ENCODE measurements around the gene HADHB. TPM values are rescaled to one million over a fixed set of nuclear protein-coding genes. Genes with fewer than 3 reads are reported as not detected.
A peak's percentile ranks its signal among the peaks of the same experiment; 100 is the strongest.
"Not testable (repeated sequence)": the region's sequence is repeated elsewhere in the genome, so short reads cannot be mapped to it uniquely, and the experiment has no call there.

HADHB gene
- total and polyA plus RNA-seq, 2 of the 13 experiments (the other 11 are each of a cell fraction or from before 2014, with no cell fraction given) = 112 to 238 TPM

- no peak for FAIRE-seq
- no peak overlapping the region for H3K27ac ChIP-seq (ENCODE audit: extremely low read length, insufficient read depth, low read length)
- ChIA-PET CTCF (ENCODE audit: low intra/inter-chr PET ratio, low total read pairs) (no interaction called here), POLR2A (no interaction called here)
- H3K4me1 ChIP-seq (ENCODE audit: insufficient read depth, low read length) = peaks cover under 1% of the 10 kb centered on the region
- intact Hi-C loops (cut with micrococcal nuclease; ENCODE audit: unreplicated experiment) (no loop called here), in situ Hi-C loops (cut with HindIII; ENCODE audit: extremely low pct_ligation_motif_present, low pct_unique_long_range_greater_than_20kb) (no loop called here)
- no peak overlapping the region for H3K4me3 ChIP-seq (replicated peaks in 1 of 3; ENCODE audit: insufficient read depth in 1 of 3, low read depth in 2 of 3, low read length in 3 of 3)
- no peaks in the 10 kb centered on the region for H4K20me1 ChIP-seq (ENCODE audit: insufficient read depth, low read length)
- WGBS (ENCODE audit: low lambda C conversion rate) = 98% methylated on average over 4 of the region's 4 CpGs
- no peak overlapping the region for H3K9ac ChIP-seq (ENCODE audit: insufficient read depth, low read depth, low read length)
- no peaks in the 10 kb centered on the region for H3K79me2 ChIP-seq (ENCODE audit: insufficient read depth, low read length)
- no peaks in the 10 kb centered on the region for H3K9me3 ChIP-seq (ENCODE audit: low read length)
- H3K36me3 ChIP-seq (replicated peaks in 1 of 2; ENCODE audit: control insufficient read depth in 1 of 2, insufficient read depth in 2 of 2, low read length in 2 of 2) = peaks cover 11 to 42% of the 10 kb centered on the region in 2 experiments; a peak in 4 of 5 replicates
- no TSS peak for BruUV-seq (replicated peaks)
- no peak overlapping the region for H2AFZ ChIP-seq (ENCODE audit: low read length)
- no peak for TF ChIP-seq JUN (CRISPR knock-in tag; IDR thresholded peaks at IDR 0.05)
- TF ChIP-seq CEBPB (IDR thresholded peaks at IDR 0.05; ENCODE audit: borderline replicate concordance, low read depth, low read length) = peak; percentile 69
- ATAC-seq = no peak
- H3K27me3 ChIP-seq (ENCODE audit: control insufficient read depth in 1 of 2, insufficient read depth in 2 of 2, low read length in 2 of 2) = no peaks in the 10 kb centered on the region
- no peak overlapping the region for H3K4me2 ChIP-seq (ENCODE audit: low read depth, low read length)
- DNase-seq (ENCODE audit: low spot score) = no peak
Observed at GRCh38 chr2:26268213-26268612, 23.5 kb downstream of the HADHB start.

- H3K27me3 ChIP-seq (ENCODE audit: control insufficient read depth in 1 of 2, insufficient read depth in 2 of 2, low read length in 2 of 2); intact Hi-C loops (cut with micrococcal nuclease; ENCODE audit: unreplicated experiment); in situ Hi-C loops (cut with HindIII; ENCODE audit: extremely low pct_ligation_motif_present, low pct_unique_long_range_greater_than_20kb); BruUV-seq (replicated peaks); H3K4me1 ChIP-seq (ENCODE audit: insufficient read depth, low read length); H3K9ac ChIP-seq (ENCODE audit: insufficient read depth, low read depth, low read length); FAIRE-seq; H3K4me2 ChIP-seq (ENCODE audit: low read depth, low read length); POLR2A ChIA-PET; H3K79me2 ChIP-seq (ENCODE audit: insufficient read depth, low read length); H3K4me3 ChIP-seq (replicated peaks in 1 of 3; ENCODE audit: insufficient read depth in 1 of 3, low read depth in 2 of 3, low read length in 3 of 3); CTCF ChIA-PET (ENCODE audit: low intra/inter-chr PET ratio, low total read pairs); H3K27ac ChIP-seq (ENCODE audit: extremely low read length, insufficient read depth, low read length); DNase-seq (ENCODE audit: low spot score); H4K20me1 ChIP-seq (ENCODE audit: insufficient read depth, low read length); H2AFZ ChIP-seq (ENCODE audit: low read length); H3K9me3 ChIP-seq (ENCODE audit: low read length); ATAC-seq: not testable (repeated sequence)
- peaks cover 9 to 35% of the 10 kb centered on the region in 2 experiments; a peak in 4 of 5 replicates for H3K36me3 ChIP-seq (replicated peaks in 1 of 2; ENCODE audit: control insufficient read depth in 1 of 2, insufficient read depth in 2 of 2, low read length in 2 of 2)
- WGBS (ENCODE audit: low lambda C conversion rate) = over 99% methylated on average over 12 of the region's 12 CpGs
Observed at GRCh38 chr2:26268670-26269385, 24.1 kb downstream of the HADHB start.
